ENCODE data around the gene AGAP3. TPM values are rescaled to one million over a fixed set of nuclear protein-coding genes. Genes with fewer than 3 reads are reported as not detected.

Gene AGAP3
- total and polyA plus RNA-seq, 2 of the 4 experiments (the other 2 are of a cell fraction), result 35.3 to 93.9 TPM

DNA sequence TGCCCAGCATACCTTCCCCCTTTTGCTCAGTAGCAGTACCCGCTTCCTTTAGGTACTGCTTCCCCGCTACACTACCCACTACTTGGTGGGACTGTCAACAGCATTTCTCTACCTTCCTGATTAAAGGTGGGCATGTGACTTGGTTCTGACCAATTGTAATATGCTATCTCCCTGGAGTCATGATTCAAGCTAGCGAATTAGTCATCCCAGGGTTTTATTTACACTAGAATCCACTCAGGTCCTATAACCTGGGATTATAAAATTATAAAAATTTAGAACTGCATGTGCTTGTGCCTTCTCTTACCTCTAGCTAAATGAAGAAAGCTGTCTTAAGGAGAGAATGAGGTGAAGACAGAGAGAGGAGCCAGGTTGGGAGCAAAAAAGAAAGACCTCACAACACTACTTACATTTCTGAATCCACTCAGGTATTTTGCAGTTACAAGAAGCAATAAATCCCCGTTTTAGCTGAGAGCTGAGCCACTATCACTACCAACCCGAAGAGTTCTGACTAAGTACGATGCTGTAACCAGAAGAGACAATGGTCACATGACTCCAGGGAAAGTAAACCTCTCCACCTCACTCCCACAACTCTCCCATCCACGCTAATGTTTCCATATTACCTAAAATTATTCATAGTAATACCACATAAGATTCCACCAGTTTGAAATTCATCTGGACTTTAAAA is 71.5 kb downstream of the AGAP3 start:
- Histone ChIP-seq H3K27me3 (ENCODE audit: control insufficient read depth, insufficient read depth, low read length) (peaks cover 64% of the 10 kb centered on the region), H3K56ac (ENCODE audit: extremely low read depth, insufficient read depth, low read length) (no peak overlapping the region), H4K20me1 (ENCODE audit: insufficient read depth, low read length) (no peaks in the 10 kb centered on the region), H2AK5ac (ENCODE audit: low read depth, low read length) (no peak overlapping the region), H3K79me1 (ENCODE audit: low read depth in 1 of 2, low read length in 2 of 2) (no peaks in the 10 kb centered on the region), H3K9me1 (ENCODE audit: insufficient read depth, low read length) (no peaks in the 10 kb centered on the region), H2BK15ac (ENCODE audit: low read depth, low read length) (no peak overlapping the region), H3K14ac (replicated peaks; ENCODE audit: low read depth, low read length) (no peak overlapping the region), H3K4me1 (ENCODE audit: control insufficient read depth, insufficient read depth, low read length) (no peaks in the 10 kb centered on the region), H3K9ac (ENCODE audit: low read depth, low read length) (no peak overlapping the region), H3K23ac (ENCODE audit: low read depth, low read length) (no peak overlapping the region), H4K91ac (ENCODE audit: insufficient read depth, low read depth, low read length) (no peak overlapping the region), H2BK20ac (ENCODE audit: low read depth, low read length) (no peak overlapping the region), H3K4me2 (ENCODE audit: low read depth, low read length) (no peak overlapping the region), H3K4me3 (ENCODE audit: insufficient read depth, low read depth, low read length) (no peak overlapping the region), H2BK120ac (ENCODE audit: low read depth, low read length) (no peak overlapping the region), H2AK9ac (replicated peaks; ENCODE audit: low read depth, low read length, poor library complexity) (no peak overlapping the region), H2BK5ac (ENCODE audit: low read depth, low read length, poor library complexity, severe bottlenecking) (no peak overlapping the region), H3K9me3 (ENCODE audit: control insufficient read depth, insufficient read depth, low read length) (no peaks in the 10 kb centered on the region), H3K18ac (ENCODE audit: low read depth, low read length) (no peak overlapping the region), H3K27ac (ENCODE audit: insufficient read depth, low read length) (no peak overlapping the region), H4K8ac (ENCODE audit: low read depth in 2 of 2, low read length in 2 of 2) (no peak overlapping the region), H4K5ac (ENCODE audit: low read depth, low read length) (no peak overlapping the region), H3K4ac (ENCODE audit: low read depth, low read length) (no peak overlapping the region), H2AFZ (replicated peaks; ENCODE audit: low read length, poor library complexity) (no peak overlapping the region), H3K36me3 (ENCODE audit: control insufficient read depth, insufficient read depth, low read length) (no peaks in the 10 kb centered on the region)
- dilution Hi-C loops (cut with HindIII; ENCODE audit: low sequenced_read_pairs, unreplicated experiment), result no loop called here
- POLR2A ChIA-PET (ENCODE audit: unreplicated experiment), result no interaction called here
- BruUV-seq (replicated peaks), result no TSS peak
- peak; percentile 26 for DNase-seq
- intact Hi-C loops (cut with micrococcal nuclease), result no loop called here
- no peak for ATAC-seq (ENCODE audit: low read depth)
- in situ Hi-C loops (cut with MboI; ENCODE audit: low sequenced_read_pairs), result no loop called here
- TF ChIP-seq, protein P1, sequence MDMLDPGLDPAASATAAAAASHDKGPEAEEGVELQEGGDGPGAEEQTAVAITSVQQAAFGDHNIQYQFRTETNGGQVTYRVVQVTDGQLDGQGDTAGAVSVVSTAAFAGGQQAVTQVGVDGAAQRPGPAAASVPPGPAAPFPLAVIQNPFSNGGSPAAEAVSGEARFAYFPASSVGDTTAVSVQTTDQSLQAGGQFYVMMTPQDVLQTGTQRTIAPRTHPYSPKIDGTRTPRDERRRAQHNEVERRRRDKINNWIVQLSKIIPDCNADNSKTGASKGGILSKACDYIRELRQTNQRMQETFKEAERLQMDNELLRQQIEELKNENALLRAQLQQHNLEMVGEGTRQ (IDR thresholded peaks at IDR 0.05; ENCODE audit: low read depth, low read length), result peak; percentile 83
- TF ChIP-seq CEBPB (IDR thresholded peaks at IDR 0.05; ENCODE audit: low read depth, low read length), result no peak
- WGBS, 2 experiments (ENCODE audit: extremely low coverage in 2 of 2, insufficient read length in 1 of 2), result no CpG with 5 or more reads among the region's 7 CpGs
- CTCF ChIA-PET, result no interaction called here
